Measurements from ENCODE around the gene ENPP7.
"Not testable (repeated sequence)": the region's sequence is repeated elsewhere in the genome, so short reads cannot be mapped to it uniquely, and the experiment has no call there.

The ENPP7 gene

GRCh38 chr17:79745641-79746105, 14.9 kb downstream of the ENPP7 start:
- Histone ChIP-seq H3K27ac (ENCODE audit: low read depth, low read length) (no peak overlapping the region), H3K9ac (ENCODE audit: low read depth, low read length) (no peak overlapping the region), H3K4me3 (ENCODE audit: low read depth, low read length) (no peak overlapping the region), H3K4me1 (ENCODE audit: control insufficient read depth, insufficient read depth, low read length) (peaks cover 9% of the 10 kb centered on the region), H3K9me3 (ENCODE audit: control insufficient read depth, insufficient read depth, low read length) (no peaks in the 10 kb centered on the region), H3K27me3 (ENCODE audit: control insufficient read depth, insufficient read depth, low read length) (peaks cover 75% of the 10 kb centered on the region), H3K36me3 (ENCODE audit: control insufficient read depth, insufficient read depth, low read length) (no peaks in the 10 kb centered on the region)

GRCh38 chr17:79746889-79747507, 16.3 kb downstream of the ENPP7 start:
- no peak overlapping the region for H3K4me3 ChIP-seq (ENCODE audit: low read depth, low read length)
- no peak overlapping the region for H3K9ac ChIP-seq (ENCODE audit: low read depth, low read length)
- H3K36me3 ChIP-seq (ENCODE audit: control insufficient read depth, insufficient read depth, low read length) = no peaks in the 10 kb centered on the region
- H3K4me1 ChIP-seq (ENCODE audit: control insufficient read depth, insufficient read depth, low read length) = peaks cover 9% of the 10 kb centered on the region
- H3K9me3 ChIP-seq (ENCODE audit: control insufficient read depth, insufficient read depth, low read length) = no peaks in the 10 kb centered on the region
- H3K27me3 ChIP-seq (ENCODE audit: control insufficient read depth, insufficient read depth, low read length) = peaks cover 70% of the 10 kb centered on the region
- no peak overlapping the region for H3K27ac ChIP-seq (ENCODE audit: low read depth, low read length)

GRCh38 chr17:79747508-79748294, 17.0 kb downstream of the ENPP7 start:
- H3K4me1 ChIP-seq (ENCODE audit: control insufficient read depth, insufficient read depth, low read length) = peaks cover 9% of the 10 kb centered on the region
- H3K9me3 ChIP-seq (ENCODE audit: control insufficient read depth, insufficient read depth, low read length) = no peaks in the 10 kb centered on the region
- no peak overlapping the region for H3K27ac ChIP-seq (ENCODE audit: low read depth, low read length)
- H3K27me3 ChIP-seq (ENCODE audit: control insufficient read depth, insufficient read depth, low read length) = peaks cover 63% of the 10 kb centered on the region
- H3K4me3 ChIP-seq (ENCODE audit: low read depth, low read length) = peak overlapping the region; percentile 55
- H3K36me3 ChIP-seq (ENCODE audit: control insufficient read depth, insufficient read depth, low read length) = no peaks in the 10 kb centered on the region
- no peak overlapping the region for H3K9ac ChIP-seq (ENCODE audit: low read depth, low read length)

GRCh38 chr17:79748295-79749099, 17.8 kb downstream of the ENPP7 start:
- no peaks in the 10 kb centered on the region for H3K9me3 ChIP-seq (ENCODE audit: control insufficient read depth, insufficient read depth, low read length)
- H3K27ac ChIP-seq (ENCODE audit: low read depth, low read length) = no peak overlapping the region
- peak overlapping the region; percentile 55 for H3K4me3 ChIP-seq (ENCODE audit: low read depth, low read length)
- H3K27me3 ChIP-seq (ENCODE audit: control insufficient read depth, insufficient read depth, low read length) = peaks cover 56% of the 10 kb centered on the region
- no peak overlapping the region for H3K9ac ChIP-seq (ENCODE audit: low read depth, low read length)
- peaks cover 9% of the 10 kb centered on the region for H3K4me1 ChIP-seq (ENCODE audit: control insufficient read depth, insufficient read depth, low read length)
- H3K36me3 ChIP-seq (ENCODE audit: control insufficient read depth, insufficient read depth, low read length) = no peaks in the 10 kb centered on the region

- Histone ChIP-seq H3K27ac (ENCODE audit: low read depth, low read length) (no peak overlapping the region), H3K36me3 (ENCODE audit: control insufficient read depth, insufficient read depth, low read length) (no peaks in the 10 kb centered on the region), H3K27me3 (ENCODE audit: control insufficient read depth, insufficient read depth, low read length) (peaks cover 50% of the 10 kb centered on the region), H3K9me3 (ENCODE audit: control insufficient read depth, insufficient read depth, low read length) (no peaks in the 10 kb centered on the region), H3K9ac (ENCODE audit: low read depth, low read length) (no peak overlapping the region), H3K4me3 (ENCODE audit: low read depth, low read length) (no peak overlapping the region), H3K4me1 (ENCODE audit: control insufficient read depth, insufficient read depth, low read length) (peaks cover 9% of the 10 kb centered on the region)
Measured at GRCh38 chr17:79749156-79749815, 18.5 kb downstream of the ENPP7 start.

- peaks cover 50% of the 10 kb centered on the region for H3K27me3 ChIP-seq (ENCODE audit: control insufficient read depth, insufficient read depth, low read length)
- no peak overlapping the region for H3K9ac ChIP-seq (ENCODE audit: low read depth, low read length)
Measured at GRCh38 chr17:79749958-79750357, 19.2 kb downstream of the ENPP7 start.

GRCh38 chr17:79750650-79751545, 20.2 kb downstream of the ENPP7 start:
- Histone ChIP-seq H3K9ac (ENCODE audit: low read depth, low read length) (no peak overlapping the region), H3K9me3 (ENCODE audit: control insufficient read depth, insufficient read depth, low read length) (no peaks in the 10 kb centered on the region), H3K4me3 (ENCODE audit: low read depth, low read length) (no peak overlapping the region), H3K4me1 (ENCODE audit: control insufficient read depth, insufficient read depth, low read length) (peaks cover 9% of the 10 kb centered on the region), H3K27me3 (ENCODE audit: control insufficient read depth, insufficient read depth, low read length) (peaks cover 45% of the 10 kb centered on the region), H3K27ac (ENCODE audit: low read depth, low read length) (no peak overlapping the region), H3K36me3 (ENCODE audit: control insufficient read depth, insufficient read depth, low read length) (no peaks in the 10 kb centered on the region)

More at GRCh38 chr17:79749958-79750357, 19.2 kb downstream of the ENPP7 start:
- H3K4me1 ChIP-seq (ENCODE audit: control insufficient read depth, insufficient read depth, low read length) = peaks cover 9% of the 10 kb centered on the region
- H3K27ac ChIP-seq (ENCODE audit: low read depth, low read length) = no peak overlapping the region
- H3K36me3 ChIP-seq (ENCODE audit: control insufficient read depth, insufficient read depth, low read length) = no peaks in the 10 kb centered on the region
- no peak overlapping the region for H3K4me3 ChIP-seq (ENCODE audit: low read depth, low read length)
- H3K9me3 ChIP-seq (ENCODE audit: control insufficient read depth, insufficient read depth, low read length) = no peaks in the 10 kb centered on the region

GRCh38 chr17:79752175-79752574, 21.4 kb downstream of the ENPP7 start:
- no peaks in the 10 kb centered on the region for H3K36me3 ChIP-seq (ENCODE audit: control insufficient read depth, insufficient read depth, low read length)
- peaks cover 35% of the 10 kb centered on the region for H3K27me3 ChIP-seq (ENCODE audit: control insufficient read depth, insufficient read depth, low read length)
- peaks cover 4% of the 10 kb centered on the region; the same call in 1 of the 2 replicates for H3K4me1 ChIP-seq (ENCODE audit: control insufficient read depth, insufficient read depth, low read length)
- H3K9me3 ChIP-seq (ENCODE audit: control insufficient read depth, insufficient read depth, low read length) = no peaks in the 10 kb centered on the region
- H3K27ac ChIP-seq (ENCODE audit: low read depth, low read length) = no peak overlapping the region
- no peak overlapping the region for H3K4me3 ChIP-seq (ENCODE audit: low read depth, low read length)
- no peak overlapping the region for H3K9ac ChIP-seq (ENCODE audit: low read depth, low read length)

GRCh38 chr17:79754370-79754769, 23.6 kb downstream of the ENPP7 start:
- Histone ChIP-seq H3K27ac (ENCODE audit: low read depth, low read length) (no peak overlapping the region), H3K9ac (ENCODE audit: low read depth, low read length) (no peak overlapping the region), H3K36me3 (ENCODE audit: control insufficient read depth, insufficient read depth, low read length) (no peaks in the 10 kb centered on the region), H3K4me3 (ENCODE audit: low read depth, low read length) (no peak overlapping the region), H3K9me3 (ENCODE audit: control insufficient read depth, insufficient read depth, low read length) (no peaks in the 10 kb centered on the region), H3K4me1 (ENCODE audit: control insufficient read depth, insufficient read depth, low read length) (no peaks in the 10 kb centered on the region), H3K27me3 (ENCODE audit: control insufficient read depth, insufficient read depth, low read length) (peaks cover 13% of the 10 kb centered on the region)

GRCh38 chr17:79754903-79755302, 24.2 kb downstream of the ENPP7 start:
- H3K9me3 ChIP-seq (ENCODE audit: control insufficient read depth, insufficient read depth, low read length); H3K4me3 ChIP-seq (ENCODE audit: low read depth, low read length); H3K9ac ChIP-seq (ENCODE audit: low read depth, low read length); H3K27ac ChIP-seq (ENCODE audit: low read depth, low read length); H3K4me1 ChIP-seq (ENCODE audit: control insufficient read depth, insufficient read depth, low read length); H3K36me3 ChIP-seq (ENCODE audit: control insufficient read depth, insufficient read depth, low read length); H3K27me3 ChIP-seq (ENCODE audit: control insufficient read depth, insufficient read depth, low read length): not testable (repeated sequence)
